Tibial nerve (tissue), 4 donors: ENCODE measurements around the gene AGAP3. TPM values are rescaled to one million over a fixed set of nuclear protein-coding genes. Genes with fewer than 3 reads are reported as not detected.

Experiments used
- DNase-seq, 2 donors: peaks; one replicate each; pipeline ENCODE4 v3.0.0-alpha.2; 2019; ENCODE audit warnings: low spot score in 2 of 2
- H3K27ac ChIP-seq, 4 donors: fragments of 200-600 bp; sonication (generic) in 3 of 4; one replicate each; pipeline ENCODE4 v1.5.1; 2017 to 2019; ENCODE audit warnings: mild to moderate bottlenecking in 1 of 4
- H3K27me3 ChIP-seq, 2 donors: fragments of 200-600 bp; sonication (generic) in 1 of 2; one replicate each; pipeline versions ENCODE4 v1.5.1 to v1.6.0; 2017 to 2019
- H3K36me3 ChIP-seq, 3 donors: fragments of 200-600 bp; sonication (generic); one replicate each; pipeline ENCODE4 v1.5.1; 2018 to 2019
- H3K4me1 ChIP-seq, 4 donors: fragments of 200-600 bp; sonication (generic) in 3 of 4; one replicate each; pipeline ENCODE4 v1.5.1; 2017 to 2019
- H3K4me3 ChIP-seq, 4 donors: fragments of 200-600 bp; sonication (generic) in 3 of 4; one replicate each; pipeline ENCODE4 v1.5.1; 2017 to 2019; ENCODE audit warnings: mild to moderate bottlenecking in 1 of 4, moderate library complexity in 1 of 4
- H3K9me3 ChIP-seq, 4 donors: fragments of 200-600 bp; sonication (generic) in 3 of 4; one replicate each; pipeline ENCODE4 v1.5.1; 2017 to 2019
- CTCF ChIP-seq, 5 experiments: fragments of 200-600 bp in 3 of 5; fragments of 450-650 bp in 2 of 5; sonication (generic) in 3 of 5; IDR thresholded peaks; one replicate each; pipeline ENCODE4 v1.5.1; 2016 to 2019; ENCODE audit warnings: antibody characterized with exemption in 5 of 5, mild to moderate bottlenecking in 3 of 5, moderate library complexity in 2 of 5
- EP300 ChIP-seq, 2 donors: sonication (generic); formaldehyde crosslinking; IDR thresholded peaks; one replicate each; pipeline ENCODE4 v1.6.1; 2017; ENCODE audit warnings: antibody characterized with exemption in 2 of 2, mild to moderate bottlenecking in 1 of 2
- POLR2A ChIP-seq, 2 donors: fragments of 450-650 bp; IDR thresholded peaks; one replicate each; pipeline ENCODE4 v1.6.1; 2017; ENCODE audit warnings: antibody characterized with exemption in 2 of 2, mild to moderate bottlenecking in 2 of 2, moderate library complexity in 2 of 2
- WGBS, 2 donors: methylation state at CpG; one replicate each; pipeline ENCODE4 v1.1.5; 2018; 5-methylcytosine and 5-hydroxymethylcytosine counted together
- total RNA-seq, 4 donors: library from RNA; depleted of rRNA; stranded (reverse); fragments of >200 nt; gene quantifications; one replicate each; pipeline ENCODE4 v1.1.0, GENCODE V29; 2016

AGAP3 gene
- total RNA-seq, 4 donors from 2014 or later, result 40.0 to 114 (median 87.2) TPM

GRCh38 chr7:151100921-151101320 is 14.6 kb downstream of the AGAP3 start:
- H3K9me3 ChIP-seq, result no peaks in the 10 kb centered on the region
- no peaks in the 10 kb centered on the region for H3K27me3 ChIP-seq
- no peak overlapping the region for H3K27ac ChIP-seq
- no peak for TF ChIP-seq EP300 (IDR thresholded peaks at IDR 0.05)
- TF ChIP-seq POLR2A (IDR thresholded peaks at IDR 0.05), result no peak
- no peak for TF ChIP-seq CTCF (IDR thresholded peaks at IDR 0.05)
- no peak for DNase-seq
- WGBS, 2 donors, result 86 to 90% methylated on average over 10 of the region's 10 CpGs
- peaks cover 0 to 45% (median under 1%) of the 10 kb centered on the region in 4 donors for H3K4me1 ChIP-seq
- peaks cover 0 to 10% (median 0%) of the 10 kb centered on the region in 3 donors for H3K36me3 ChIP-seq
- no peak overlapping the region for H3K4me3 ChIP-seq

GRCh38 chr7:151101621-151102396 is 15.5 kb downstream of the AGAP3 start:
- H3K4me1 ChIP-seq, result peaks cover 0 to 39% (median 0%) of the 10 kb centered on the region in 4 donors
- TF ChIP-seq POLR2A (IDR thresholded peaks at IDR 0.05) (no peak), CTCF (IDR thresholded peaks at IDR 0.05) (no peak)
- no peaks in the 10 kb centered on the region for H3K9me3 ChIP-seq
- no peak overlapping the region for H3K27ac ChIP-seq
- H3K27me3 ChIP-seq, result no peaks in the 10 kb centered on the region
- no peak for DNase-seq
- peaks cover 0 to 15% (median 0%) of the 10 kb centered on the region in 3 donors for H3K36me3 ChIP-seq
- no peak overlapping the region for H3K4me3 ChIP-seq
- whole genome bisulfite sequencing, 2 donors, result 76 to 82% methylated on average over 24 of the region's 24 CpGs

- Histone ChIP-seq H3K27ac (no peak overlapping the region), H3K27me3 (no peaks in the 10 kb centered on the region), H3K36me3 (peaks cover 0 to 14% (median 0%) of the 10 kb centered on the region in 3 donors), H3K4me3 (no peak overlapping the region), H3K4me1 (peaks cover 0 to 44% (median 0%) of the 10 kb centered on the region in 4 donors), H3K9me3 (no peaks in the 10 kb centered on the region)
- TF ChIP-seq POLR2A (IDR thresholded peaks at IDR 0.05) (no peak), EP300 (IDR thresholded peaks at IDR 0.05) (no peak), CTCF (IDR thresholded peaks at IDR 0.05) (no peak)
- DNase-seq, result no peak
- WGBS, 2 donors, result 69 to 83% methylated on average over 3 of the region's 3 CpGs
Measured at GRCh38 chr7:151102991-151103390, 16.7 kb downstream of the AGAP3 start.

- no peaks in the 10 kb centered on the region for H3K27me3 ChIP-seq
- TF ChIP-seq CTCF (IDR thresholded peaks at IDR 0.05) (no peak), EP300 (IDR thresholded peaks at IDR 0.05) (no peak), POLR2A (IDR thresholded peaks at IDR 0.05) (no peak)
- peaks cover 0 to 49% (median 0%) of the 10 kb centered on the region in 4 donors for H3K4me1 ChIP-seq
- H3K36me3 ChIP-seq, result peaks cover 0 to 14% (median 0%) of the 10 kb centered on the region in 3 donors
- no peaks in the 10 kb centered on the region for H3K9me3 ChIP-seq
- H3K4me3 ChIP-seq, result no peak overlapping the region
- 84 to 90% methylated on average over 12 of the region's 12 CpGs for WGBS, 2 donors
- H3K27ac ChIP-seq, result no peak overlapping the region
- no peak for DNase-seq
Measured at GRCh38 chr7:151103973-151104372, 17.7 kb downstream of the AGAP3 start.
